Heart left ventricle (tissue), 16 donors: ENCODE measurements around the gene CLEC3A. TPM values are rescaled to one million over a fixed set of nuclear protein-coding genes. Genes with fewer than 3 reads are reported as not detected.

Experiments
- ATAC-seq, 4 donors: fragments of 200-7000 bp; cut with Tn5 transposase; one replicate each; pipeline ENCODE4 v1.9.1; 2020 to 2022; ENCODE audit warnings: moderate library complexity in 4 of 4, mild to moderate bottlenecking in 3 of 4, moderate number of reproducible peaks in 1 of 4
- DNase-seq, 5 donors: peaks; one replicate each; pipeline ENCODE4 v3.0.0-alpha.2; 2020
- H3K27ac ChIP-seq, 12 donors: fragments of 200-600 bp; sonication (generic) in 4 of 12; one replicate each; pipeline versions ENCODE4 v1.5.0 to v1.8.0; 2016 to 2022; ENCODE audit warnings: mild to moderate bottlenecking in 2 of 12
- H3K27me3 ChIP-seq, 9 donors: fragments of 200-600 bp; sonication (generic) in 2 of 9; one replicate each; pipeline versions ENCODE4 v1.5.1 to v1.8.0; 2016 to 2022; ENCODE audit warnings: mild to moderate bottlenecking in 3 of 9
- H3K36me3 ChIP-seq, 9 donors: fragments of 200-600 bp; sonication (generic) in 2 of 9; one replicate each; pipeline versions ENCODE4 v1.5.0 to v1.8.0; 2018 to 2022; ENCODE audit warnings: mild to moderate bottlenecking in 2 of 9
- H3K4me1 ChIP-seq, 12 donors: fragments of 200-600 bp; sonication (generic) in 4 of 12; one replicate each; pipeline versions ENCODE4 v1.5.0 to v1.8.0; 2016 to 2022; ENCODE audit warnings: mild to moderate bottlenecking in 3 of 12
- H3K4me3 ChIP-seq, 12 donors: fragments of 200-600 bp; sonication (generic) in 4 of 12; one replicate each; pipeline versions ENCODE4 v1.5.0 to v1.8.0; 2017 to 2022; ENCODE audit warnings: mild to moderate bottlenecking in 9 of 12, moderate library complexity in 4 of 12
- H3K9me3 ChIP-seq, 12 donors: fragments of 200-600 bp; sonication (generic) in 4 of 12; one replicate each; pipeline versions ENCODE4 v1.5.0 to v1.8.0; 2016 to 2022; ENCODE audit warnings: mild to moderate bottlenecking in 1 of 12
- POLR2A ChIP-seq, 2 donors: fragments of 450-650 bp; IDR thresholded peaks; one replicate each; pipeline ENCODE4 v1.6.1; 2017; ENCODE audit warnings: antibody characterized with exemption in 2 of 2, mild to moderate bottlenecking in 2 of 2, moderate library complexity in 2 of 2
- WGBS, 4 donors: extraction: QIAGEN DNeasy Blood & Tissue Kit in 2 of 4; methylation state at CpG; one replicate each; pipeline versions ENCODE4 v1.1.5 to v1.1.7; 2013 to 2018; 5-methylcytosine and 5-hydroxymethylcytosine counted together
- intact Hi-C, 10 donors: fragments of 100-400 bp; cut with DNase I; formaldehyde crosslinking; loops; one replicate each; pipeline versions ENCODE4 v1.11.1 to v1.14.2; 2022
- polyA plus RNA-seq, 2 donors: library from polyadenylated mRNA; stranded (reverse); fragments of 200-250 nt; gene quantifications; one replicate each; pipeline ENCODE4 v1.2.3, GENCODE V29; 2013
- total RNA-seq, 9 donors: library from RNA; depleted of rRNA in 2 of 9; stranded (reverse); fragments of >200 nt in 2 of 9; fragmentation: NEBNext Ultra II Directional in 3 of 9; extraction: Animal tissue kit (Norgen Biotek cat#: 25700) in 3 of 9; gene quantifications; one replicate each; pipeline versions ENCODE4 v1.1.0 to v1.2.4, GENCODE V29; 2016 to 2023
- TF ChIP-seq, protein P1 (sequence below), 12 donors: fragments of 200-600 bp; sonication (generic) in 4 of 12; IDR thresholded peaks; one replicate each; pipeline versions ENCODE4 v1.5.0 to v1.8.0; 2018 to 2022; ENCODE audit warnings: antibody characterized with exemption in 12 of 12, mild to moderate bottlenecking in 5 of 12
- donor health status: ischemic (EF 13 %, LVEDD 7.1; RV severe dilation, severe dysfunction).
- donor health status: healthy with polysubstance abuse.
- donor health status: DM: no; HTN: yes; CAD: no.
- donor health status: DM: no; HTN: no; CAD: no.
- donor health status: ischemic (EF 25% LVEDD 6.9; RV normal size, moderate dysfunction).
- donor health status: ischemic (EF 25% LVEDD 5.7; RV mildly dilated, moderate dysfunction).
- donor health status: healthy.
- donor health status: DM: yes; HTN: yes; CAD: no.
- donor health status: ischemic (EF 35%, LVEDD 5.7; RV mildly dilated, moderate dysfunction).
- donor health status: nonischemic (EF 11% LVEDD 7.7; RV severe dilation, severe dysfunction).
- donor health status: DM: yes; HTN: yes; CAD: no.
- donor health status: PGD.
- donor health status: ischemic (EF 29% LVEDD 5.4; RV normal size, mild dysfunction).
- donor health status: nonischemic (EF 23%, LVEDD 6.1; RV moderate dilation, normal function).

Gene CLEC3A
- total and polyA plus RNA-seq, 11 donors: not detected

DNA sequence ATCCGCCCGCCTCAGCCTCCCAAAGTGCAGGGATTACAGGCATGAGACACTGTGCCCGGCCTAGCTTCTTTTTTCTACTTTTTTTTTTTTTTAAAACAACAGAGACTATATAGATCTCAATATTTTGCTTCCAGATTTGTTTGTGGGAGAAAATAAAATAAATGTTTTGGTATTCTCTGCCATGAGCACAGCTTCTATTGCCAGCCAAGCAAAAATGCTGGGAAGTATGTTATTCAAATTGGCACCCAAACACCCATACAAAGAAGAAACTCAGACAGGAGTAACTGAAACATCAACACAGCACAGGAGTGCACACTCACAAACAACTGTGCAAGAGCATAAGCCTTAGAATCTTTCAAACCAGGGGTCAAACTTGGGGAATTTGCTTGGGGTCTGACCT lies 37.2 kb upstream of the CLEC3A start:
- intact Hi-C loops: no loop called here
- no peak for DNase-seq
- no peak overlapping the region for H3K27ac ChIP-seq
- H3K4me3 ChIP-seq: no peak overlapping the region
- H3K4me1 ChIP-seq: peaks cover 0 to 2% (median 0%) of the 10 kb centered on the region in 12 donors
- no peak for TF ChIP-seq POLR2A (IDR thresholded peaks at IDR 0.05)
- TF ChIP-seq, protein P1, sequence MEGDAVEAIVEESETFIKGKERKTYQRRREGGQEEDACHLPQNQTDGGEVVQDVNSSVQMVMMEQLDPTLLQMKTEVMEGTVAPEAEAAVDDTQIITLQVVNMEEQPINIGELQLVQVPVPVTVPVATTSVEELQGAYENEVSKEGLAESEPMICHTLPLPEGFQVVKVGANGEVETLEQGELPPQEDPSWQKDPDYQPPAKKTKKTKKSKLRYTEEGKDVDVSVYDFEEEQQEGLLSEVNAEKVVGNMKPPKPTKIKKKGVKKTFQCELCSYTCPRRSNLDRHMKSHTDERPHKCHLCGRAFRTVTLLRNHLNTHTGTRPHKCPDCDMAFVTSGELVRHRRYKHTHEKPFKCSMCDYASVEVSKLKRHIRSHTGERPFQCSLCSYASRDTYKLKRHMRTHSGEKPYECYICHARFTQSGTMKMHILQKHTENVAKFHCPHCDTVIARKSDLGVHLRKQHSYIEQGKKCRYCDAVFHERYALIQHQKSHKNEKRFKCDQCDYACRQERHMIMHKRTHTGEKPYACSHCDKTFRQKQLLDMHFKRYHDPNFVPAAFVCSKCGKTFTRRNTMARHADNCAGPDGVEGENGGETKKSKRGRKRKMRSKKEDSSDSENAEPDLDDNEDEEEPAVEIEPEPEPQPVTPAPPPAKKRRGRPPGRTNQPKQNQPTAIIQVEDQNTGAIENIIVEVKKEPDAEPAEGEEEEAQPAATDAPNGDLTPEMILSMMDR (IDR thresholded peaks at IDR 0.05): no peak
- H3K9me3 ChIP-seq: no peaks in the 10 kb centered on the region
- ATAC-seq: no peak
- H3K36me3 ChIP-seq: no peaks in the 10 kb centered on the region
- H3K27me3 ChIP-seq: no peaks in the 10 kb centered on the region
- WGBS, 4 donors: 79 to 93% (median 88%) methylated on average over 3 of the region's 3 CpGs

DNA sequence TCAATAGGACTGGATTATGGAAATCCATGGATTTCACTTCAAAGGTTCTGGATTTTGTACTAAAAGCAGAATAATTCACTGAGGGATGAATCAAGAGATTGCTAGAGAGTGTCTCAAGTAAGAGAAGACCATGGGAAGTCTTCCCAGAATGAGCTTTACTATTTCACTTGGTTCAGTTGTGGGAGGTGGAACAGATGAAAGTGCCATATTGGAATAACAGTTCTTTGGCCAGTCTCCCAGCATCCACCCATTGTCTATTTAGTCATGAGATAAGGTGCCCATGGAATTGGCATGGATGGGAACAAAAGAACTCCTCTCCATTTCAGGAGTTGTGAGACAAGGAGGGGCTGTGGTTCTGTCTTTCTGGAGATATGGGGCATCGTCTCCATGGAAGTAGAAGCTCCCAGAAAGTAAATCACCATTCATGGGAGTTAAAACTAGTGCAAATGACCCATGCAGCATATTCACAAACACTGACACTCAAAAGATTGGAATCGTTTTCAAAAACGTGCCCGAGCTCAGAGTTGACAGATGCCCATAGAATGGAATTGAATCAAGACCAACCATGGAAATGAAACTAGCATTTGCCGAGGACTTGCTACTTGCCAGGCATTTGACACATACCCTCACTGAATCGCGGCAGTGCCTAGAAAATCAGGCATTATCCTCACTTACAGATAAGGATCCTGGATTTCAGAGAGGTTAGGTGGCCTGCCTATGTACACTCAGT lies 36.2 kb upstream of the CLEC3A start:
- Histone ChIP-seq H3K4me3 (no peak overlapping the region), H3K36me3 (no peaks in the 10 kb centered on the region), H3K27me3 (no peaks in the 10 kb centered on the region), H3K4me1 (peaks cover 0 to 2% (median 0%) of the 10 kb centered on the region in 12 donors), H3K9me3 (no peaks in the 10 kb centered on the region), H3K27ac (no peak overlapping the region)
- no peak for TF ChIP-seq POLR2A (IDR thresholded peaks at IDR 0.05)
- TF ChIP-seq, protein P1 (IDR thresholded peaks at IDR 0.05): no peak
- 88 to 93% (median 89%) methylated on average over 7 of the region's 7 CpGs for WGBS, 4 donors
- no peak for ATAC-seq
- no peak for DNase-seq
- intact Hi-C loops: no loop called here

DNA sequence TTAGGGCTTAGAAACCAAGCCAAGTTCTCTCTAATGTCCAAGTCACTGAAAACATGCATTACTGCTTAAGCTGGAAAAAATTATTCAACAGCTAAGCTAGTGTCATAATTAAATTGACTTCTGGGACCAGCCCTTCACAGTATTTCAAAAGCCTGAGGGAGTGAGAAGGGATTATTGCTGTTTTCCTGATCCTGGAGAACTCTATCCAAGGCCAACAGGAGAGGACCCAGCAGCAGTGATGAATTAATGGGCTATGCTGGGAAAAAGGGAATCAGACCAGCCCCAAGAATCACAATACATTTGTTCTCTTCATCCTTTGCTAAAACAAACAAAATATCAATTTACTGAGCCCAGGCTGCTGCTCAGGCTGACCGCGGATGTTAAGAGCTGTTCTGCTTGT lies 34.5 kb upstream of the CLEC3A start:
- Histone ChIP-seq H3K27ac (no peak overlapping the region), H3K27me3 (no peaks in the 10 kb centered on the region), H3K4me1 (peaks cover 0 to 4% (median 0%) of the 10 kb centered on the region in 12 donors), H3K36me3 (no peaks in the 10 kb centered on the region), H3K9me3 (no peaks in the 10 kb centered on the region), H3K4me3 (no peak overlapping the region)
- no peak for TF ChIP-seq POLR2A (IDR thresholded peaks at IDR 0.05)
- TF ChIP-seq, protein P1 (IDR thresholded peaks at IDR 0.05): no peak
- WGBS, 4 donors: 70 to 85% (median 79%) methylated on average over 2 of the region's 2 CpGs
- intact Hi-C loops: no loop called here
- ATAC-seq: peak in 1 of 4 donors; percentile 61
- DNase-seq: no peak

DNA sequence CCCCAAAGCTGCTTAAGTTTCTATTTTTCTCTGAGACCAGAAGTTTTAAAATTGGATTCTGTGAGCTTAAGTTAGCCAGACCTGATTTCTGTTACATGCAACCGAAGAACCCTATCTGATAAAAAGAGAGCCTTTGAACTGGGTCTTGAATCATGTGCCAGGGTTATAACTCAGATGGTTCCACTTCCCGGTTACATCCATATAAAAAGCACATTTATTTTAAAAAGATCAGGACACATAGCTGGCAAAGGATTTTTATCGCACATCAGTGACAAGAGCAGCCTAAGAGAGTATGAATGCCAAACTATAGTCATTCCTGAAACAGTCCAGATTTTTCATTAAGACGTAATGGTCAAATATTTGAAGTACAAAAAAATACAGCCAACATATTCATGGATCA lies 32.5 kb upstream of the CLEC3A start:
- no peak for ATAC-seq
- no peak for TF ChIP-seq POLR2A (IDR thresholded peaks at IDR 0.05)
- TF ChIP-seq, protein P1 (IDR thresholded peaks at IDR 0.05): no peak

More for the DNA sequence above, 32.5 kb upstream of the CLEC3A start:
- H3K9me3 ChIP-seq: peaks cover 0 to under 1% (median 0%) of the 10 kb centered on the region in 12 donors
- no peaks in the 10 kb centered on the region for H3K27me3 ChIP-seq
- H3K4me1 ChIP-seq: peaks cover 0 to 11% (median 0%) of the 10 kb centered on the region in 12 donors
- intact Hi-C loops: no loop called here
- no peaks in the 10 kb centered on the region for H3K36me3 ChIP-seq
- WGBS, 4 donors: 73 to 92% (median 80%) methylated on average over 4 of the region's 4 CpGs
- no peak overlapping the region for H3K27ac ChIP-seq
- H3K4me3 ChIP-seq: no peak overlapping the region
- DNase-seq: no peak
